Urinary bladder (tissue), 4 donors: Measurements from ENCODE around the gene GAA. TPM values are rescaled to one million over a fixed set of nuclear protein-coding genes. Genes with fewer than 3 reads are reported as not detected.
"Not testable (repeated sequence)": the region's sequence is repeated elsewhere in the genome, so short reads cannot be mapped to it uniquely, and the experiment has no call there.

Experiments
- DNase-seq: peaks from one replicate; pipeline ENCODE4 v3.0.0-alpha.2; 2015; ENCODE audit errors: extremely low spot score
- H3K27ac ChIP-seq: one replicate; pipeline ENCODE4 v1.5.1; 2013; ENCODE audit warnings: low read depth, mild to moderate bottlenecking, moderate library complexity
- H3K36me3 ChIP-seq: one replicate; pipeline ENCODE4 v1.6.1; 2013; ENCODE audit warnings: mild to moderate bottlenecking, moderate library complexity; ENCODE audit not compliant: insufficient read depth
- H3K4me1 ChIP-seq: one replicate; pipeline ENCODE4 v1.6.1; 2013; ENCODE audit warnings: mild to moderate bottlenecking, moderate library complexity; ENCODE audit not compliant: insufficient read depth
- H3K4me3 ChIP-seq: one replicate; pipeline ENCODE4 v1.5.1; 2013; ENCODE audit warnings: low read depth, low read length
- WGBS: extraction: QIAGEN DNeasy Blood & Tissue Kit; methylation state at CpG from one replicate; pipeline ENCODE4 v1.1.7; 2013; 5-methylcytosine and 5-hydroxymethylcytosine counted together
- polyA plus RNA-seq: library from polyadenylated mRNA; stranded (reverse); fragments of 200-250 nt; gene quantifications from one replicate; pipeline ENCODE4 v1.2.3, GENCODE V29; 2013
- total RNA-seq: library from RNA; depleted of rRNA; stranded (reverse); fragments of >200 nt; gene quantifications from one replicate; pipeline ENCODE4 v1.2.3, GENCODE V29; 2014
- donor health status: healthy with polysubstance abuse.
- donor health status: healthy.

GAA gene
- total and polyA plus RNA-seq, 2 donors, result 21.4 to 54.4 TPM

- DNase-seq, result no peak
- peak overlapping the region; percentile 84 for H3K4me3 ChIP-seq
- H3K36me3 ChIP-seq, result peaks cover 5% of the 10 kb centered on the region
- H3K27ac ChIP-seq, result no peak overlapping the region
- peaks cover 5% of the 10 kb centered on the region for H3K4me1 ChIP-seq
- under 1% methylated on average over 69 of the region's 69 CpGs for WGBS
Measured at GRCh38 chr17:80146121-80147034, 45.0 kb downstream of the GAA start.

- H3K4me1 ChIP-seq, result peaks cover 5% of the 10 kb centered on the region
- peak within 1 kb of the TSS; percentile 75 for H3K27ac ChIP-seq
- peak; percentile 96 for DNase-seq
- peak within 1 kb of the TSS; percentile 84 for H3K4me3 ChIP-seq
- under 1% methylated on average over 90 of the region's 90 CpGs for WGBS
- peaks cover 5% of the 10 kb centered on the region for H3K36me3 ChIP-seq
Measured at GRCh38 chr17:80147035-80147822, 45.8 kb downstream of the GAA start, which contains the start of gene EIF4A3. Gene EIF4A3 (minus strand): TSS chr17:80147128. CDS start chr17:80146961, 167 bp downstream.

- no peaks in the 10 kb centered on the region for H3K36me3 ChIP-seq
- H3K4me1 ChIP-seq, result no peaks in the 10 kb centered on the region
- DNase-seq, result no peak
- H3K4me3 ChIP-seq, result no peak overlapping the region
- 61% methylated on average over 5 of the region's 5 CpGs for WGBS
- H3K27ac ChIP-seq, result no peak overlapping the region
Measured at GRCh38 chr17:80151333-80151732, 50.0 kb downstream of the GAA start.

GRCh38 chr17:80152081-80152702 is 50.8 kb downstream of the GAA start:
- no peak overlapping the region for H3K4me3 ChIP-seq
- no peaks in the 10 kb centered on the region for H3K4me1 ChIP-seq
- no peaks in the 10 kb centered on the region for H3K36me3 ChIP-seq
- no peak overlapping the region for H3K27ac ChIP-seq
- no peak for DNase-seq
- WGBS, result 67% methylated on average over 11 of the region's 11 CpGs

- no peaks in the 10 kb centered on the region for H3K36me3 ChIP-seq
- H3K4me1 ChIP-seq, result no peaks in the 10 kb centered on the region
- 83% methylated on average over 3 of the region's 3 CpGs for WGBS
- no peak for DNase-seq
- no peak overlapping the region for H3K27ac ChIP-seq
- H3K4me3 ChIP-seq, result no peak overlapping the region
Measured at GRCh38 chr17:80153004-80153403, 51.6 kb downstream of the GAA start.

GRCh38 chr17:80154166-80154565 is 52.8 kb downstream of the GAA start:
- no peaks in the 10 kb centered on the region for H3K4me1 ChIP-seq
- H3K27ac ChIP-seq, result no peak overlapping the region
- no peak for DNase-seq
- no peaks in the 10 kb centered on the region for H3K36me3 ChIP-seq
- H3K4me3 ChIP-seq, result no peak overlapping the region
- WGBS, result 64% methylated on average over 5 of the region's 5 CpGs

GRCh38 chr17:80155600-80155999 is 54.2 kb downstream of the GAA start:
- not testable (repeated sequence) for H3K36me3 ChIP-seq, DNase-seq, H3K4me3 ChIP-seq, H3K27ac ChIP-seq, H3K4me1 ChIP-seq
- 36% methylated on average over 2 of the region's 2 CpGs for WGBS

GRCh38 chr17:80158846-80159245 is 57.5 kb downstream of the GAA start:
- no peaks in the 10 kb centered on the region for H3K36me3 ChIP-seq
- H3K4me3 ChIP-seq, result no peak overlapping the region
- WGBS, result 58% methylated on average over 2 of the region's 2 CpGs
- H3K4me1 ChIP-seq, result no peaks in the 10 kb centered on the region
- DNase-seq, result no peak
- no peak overlapping the region for H3K27ac ChIP-seq

- WGBS, result 32% methylated on average over 3 of the region's 3 CpGs
- no peak overlapping the region for H3K4me3 ChIP-seq
Measured at GRCh38 chr17:80160536-80160935, 59.2 kb downstream of the GAA start.

GRCh38 chr17:80163336-80163735 is 62.0 kb downstream of the GAA start:
- DNase-seq, result no peak
- Histone ChIP-seq H3K27ac (no peak overlapping the region), H3K4me1 (no peaks in the 10 kb centered on the region), H3K4me3 (no peak overlapping the region), H3K36me3 (no peaks in the 10 kb centered on the region)
- WGBS, result 81% methylated on average over 4 of the region's 4 CpGs

More at GRCh38 chr17:80160536-80160935, 59.2 kb downstream of the GAA start:
- no peak for DNase-seq
- no peak overlapping the region for H3K27ac ChIP-seq
- H3K4me1 ChIP-seq, result no peaks in the 10 kb centered on the region
- H3K36me3 ChIP-seq, result no peaks in the 10 kb centered on the region

GRCh38 chr17:80164185-80164584 is 62.8 kb downstream of the GAA start:
- WGBS, result 76% methylated on average over 11 of the region's 11 CpGs
- no peak for DNase-seq
- H3K4me1 ChIP-seq, result no peaks in the 10 kb centered on the region
- no peak overlapping the region for H3K4me3 ChIP-seq
- no peak overlapping the region for H3K27ac ChIP-seq
- H3K36me3 ChIP-seq, result no peaks in the 10 kb centered on the region

GRCh38 chr17:80166446-80166845 is 65.1 kb downstream of the GAA start:
- no peaks in the 10 kb centered on the region for H3K4me1 ChIP-seq
- no peak overlapping the region for H3K27ac ChIP-seq
- no peak overlapping the region for H3K4me3 ChIP-seq
- H3K36me3 ChIP-seq, result no peaks in the 10 kb centered on the region
- DNase-seq, result peak; percentile 47
- WGBS, result 81% methylated on average over 6 of the region's 6 CpGs

- Histone ChIP-seq H3K4me1 (no peaks in the 10 kb centered on the region), H3K4me3 (no peak overlapping the region), H3K36me3 (no peaks in the 10 kb centered on the region), H3K27ac (no peak overlapping the region)
- no peak for DNase-seq
- 61% methylated on average over 5 of the region's 5 CpGs for WGBS
Measured at GRCh38 chr17:80168371-80168770, 67.0 kb downstream of the GAA start.
